ENCODE data around the gene KLK11. TPM values are rescaled to one million over a fixed set of nuclear protein-coding genes. Genes with fewer than 3 reads are reported as not detected.

Gene KLK11
- total and polyA plus RNA-seq, 7 experiments from 2014 or later: not detected

GRCh38 chr19:51044327-51044726 is 17.9 kb upstream of the KLK11 start:
- no peak overlapping the region for H3K4me3 Mint-ChIP-seq
- no peaks in the 10 kb centered on the region for H3K4me1 ChIP-seq (ENCODE audit: control insufficient read depth in 2 of 2, insufficient read depth in 2 of 2, low read length in 2 of 2)
- no peaks in the 10 kb centered on the region for H3K9me3 ChIP-seq (ENCODE audit: control insufficient read depth in 2 of 3, low read length in 3 of 3)
- H3K27ac Mint-ChIP-seq: no peak overlapping the region
- intact Hi-C loops (cut with micrococcal nuclease): no loop called here
- H3K9me3 Mint-ChIP-seq: peaks cover 0 to 5% (median 0%) of the 10 kb centered on the region in 11 donors
- no peaks in the 10 kb centered on the region for H3K27me3 ChIP-seq (ENCODE audit: control insufficient read depth in 2 of 2, insufficient read depth in 2 of 2, low read length in 2 of 2)
- H3K27me3 Mint-ChIP-seq: peaks cover 11 to 18% (median 12%) of the 10 kb centered on the region in 5 donors
- POLR2A ChIA-PET: no interaction called here
- no peaks in the 10 kb centered on the region for H3K4me1 Mint-ChIP-seq
- CTCF ChIA-PET: interaction anchor here (0.5 kb wide), 1 partner anchor 381 kb away, joined by 3 read pairs; no protein-coding TSS in a partner anchor
- H3K27ac ChIP-seq (ENCODE audit: low read depth, low read length): no peak overlapping the region
- DNase-seq (no peak), ATAC-seq (no peak)
- H3K4me3 ChIP-seq (ENCODE audit: low read length): no peak overlapping the region
- H3K36me3 Mint-ChIP-seq: no peaks in the 10 kb centered on the region
- H3K36me3 ChIP-seq (ENCODE audit: control insufficient read depth in 2 of 3, insufficient read depth in 3 of 3, low read length in 3 of 3): no peaks in the 10 kb centered on the region

DNA sequence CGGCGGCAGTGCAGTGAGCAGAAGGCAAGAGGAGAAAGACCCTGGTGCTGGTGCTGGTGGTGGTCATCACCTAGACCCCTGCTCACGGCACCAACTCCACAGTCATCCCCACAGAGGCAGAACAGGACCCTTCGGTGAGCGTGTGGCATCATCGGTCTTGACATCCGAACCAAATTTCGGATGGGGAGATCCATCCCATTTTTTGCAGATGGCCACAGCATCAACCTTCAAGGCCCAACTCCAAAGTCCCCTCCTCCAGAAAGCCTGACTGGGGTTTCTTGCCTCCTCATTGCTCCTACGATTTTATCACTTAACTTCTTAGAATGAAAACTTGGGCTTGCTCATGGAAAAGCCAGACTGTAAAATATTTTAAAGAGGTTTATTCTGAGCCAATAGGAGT is 17.1 kb upstream of the KLK11 start:
- Mint-ChIP-seq H3K4me3 (no peak overlapping the region), H3K4me1 (no peaks in the 10 kb centered on the region), H3K9me3 (no peaks in the 10 kb centered on the region), H3K36me3 (no peaks in the 10 kb centered on the region), H3K27ac (no peak overlapping the region), H3K27me3 (peaks cover 4 to 11% (median 9%) of the 10 kb centered on the region in 5 donors)
- no peak for ATAC-seq
- no peaks in the 10 kb centered on the region for H3K36me3 ChIP-seq (ENCODE audit: control insufficient read depth in 2 of 3, insufficient read depth in 3 of 3, low read length in 3 of 3)
- no peaks in the 10 kb centered on the region for H3K9me3 ChIP-seq (ENCODE audit: control insufficient read depth in 2 of 3, low read length in 3 of 3)
- CTCF ChIA-PET: interaction anchor here (0.5 kb wide), 1 partner anchor 382 kb away, joined by 3 read pairs; no protein-coding TSS in a partner anchor
- intact Hi-C loops (cut with micrococcal nuclease): no loop called here
- no peak for DNase-seq
- no peaks in the 10 kb centered on the region for H3K27me3 ChIP-seq (ENCODE audit: control insufficient read depth in 2 of 2, insufficient read depth in 2 of 2, low read length in 2 of 2)
- no peak overlapping the region for H3K27ac ChIP-seq (ENCODE audit: low read depth, low read length)
- no peak overlapping the region for H3K4me3 ChIP-seq (ENCODE audit: low read length)
- POLR2A ChIA-PET: no interaction called here
- H3K4me1 ChIP-seq (ENCODE audit: control insufficient read depth in 2 of 2, insufficient read depth in 2 of 2, low read length in 2 of 2): no peaks in the 10 kb centered on the region

GRCh38 chr19:51040151-51040550 is 13.7 kb upstream of the KLK11 start:
- Mint-ChIP-seq H3K4me3 (no peak overlapping the region), H3K27ac (no peak overlapping the region), H3K27me3 (peaks cover 0 to 6% (median 0%) of the 10 kb centered on the region in 5 donors), H3K36me3 (no peaks in the 10 kb centered on the region), H3K9me3 (peaks cover 0 to 1% (median 0%) of the 10 kb centered on the region in 11 donors), H3K4me1 (no peaks in the 10 kb centered on the region)
- Histone ChIP-seq H3K27ac (ENCODE audit: low read depth, low read length) (no peak overlapping the region), H3K4me1 (ENCODE audit: control insufficient read depth in 2 of 2, insufficient read depth in 2 of 2, low read length in 2 of 2) (no peaks in the 10 kb centered on the region), H3K27me3 (ENCODE audit: control insufficient read depth in 2 of 2, insufficient read depth in 2 of 2, low read length in 2 of 2) (no peaks in the 10 kb centered on the region), H3K9me3 (ENCODE audit: control insufficient read depth in 2 of 3, low read length in 3 of 3) (no peaks in the 10 kb centered on the region), H3K4me3 (ENCODE audit: low read length) (no peak overlapping the region), H3K36me3 (ENCODE audit: control insufficient read depth in 2 of 3, insufficient read depth in 3 of 3, low read length in 3 of 3) (no peaks in the 10 kb centered on the region)
- DNase-seq (no peak), ATAC-seq (no peak)
- ChIA-PET CTCF (no interaction called here), POLR2A (no interaction called here)
- intact Hi-C loops (cut with micrococcal nuclease): no loop called here

DNA sequence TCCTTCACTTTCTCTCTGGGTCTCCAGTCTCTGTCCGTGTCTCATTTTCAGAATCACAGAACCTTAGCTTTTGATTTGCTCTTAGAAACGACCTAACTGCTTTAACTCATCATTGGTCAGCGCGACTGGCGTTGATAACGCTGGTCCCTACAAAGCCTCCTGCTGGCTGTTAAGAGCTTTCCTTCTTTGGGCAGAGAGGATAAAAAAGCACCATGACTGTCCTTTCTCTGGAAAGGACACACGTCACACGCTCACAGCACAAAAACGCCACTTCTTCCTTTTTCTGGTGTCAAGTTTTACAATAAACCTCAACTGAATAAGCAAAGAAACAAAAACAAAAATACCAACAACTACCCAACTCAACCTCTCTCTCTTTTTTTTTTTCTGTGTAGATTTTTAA is 10.1 kb upstream of the KLK11 start:
- H3K27me3 ChIP-seq (ENCODE audit: control insufficient read depth in 2 of 2, insufficient read depth in 2 of 2, low read length in 2 of 2): no peaks in the 10 kb centered on the region
- Mint-ChIP-seq H3K9me3 (peaks cover 0 to 3% (median 0%) of the 10 kb centered on the region in 11 donors), H3K4me1 (peaks cover 0 to 4% (median 0%) of the 10 kb centered on the region in 7 donors), H3K36me3 (peaks cover 0 to 3% (median 0%) of the 10 kb centered on the region in 5 donors), H3K27me3 (peaks cover 0 to 36% (median 14%) of the 10 kb centered on the region in 5 donors), H3K27ac (no peak overlapping the region), H3K4me3 (no peak overlapping the region)
- no peaks in the 10 kb centered on the region for H3K36me3 ChIP-seq (ENCODE audit: control insufficient read depth in 2 of 3, insufficient read depth in 3 of 3, low read length in 3 of 3)
- intact Hi-C loops (cut with micrococcal nuclease): no loop called here
- DNase-seq (no peak), ATAC-seq (no peak)
- ChIA-PET CTCF (no interaction called here), POLR2A (no interaction called here)
- H3K27ac ChIP-seq (ENCODE audit: low read depth, low read length): no peak overlapping the region
- no peaks in the 10 kb centered on the region for H3K9me3 ChIP-seq (ENCODE audit: control insufficient read depth in 2 of 3, low read length in 3 of 3)
- H3K4me1 ChIP-seq (ENCODE audit: control insufficient read depth in 2 of 2, insufficient read depth in 2 of 2, low read length in 2 of 2): no peaks in the 10 kb centered on the region
- no peak overlapping the region for H3K4me3 ChIP-seq (ENCODE audit: low read length)

DNA sequence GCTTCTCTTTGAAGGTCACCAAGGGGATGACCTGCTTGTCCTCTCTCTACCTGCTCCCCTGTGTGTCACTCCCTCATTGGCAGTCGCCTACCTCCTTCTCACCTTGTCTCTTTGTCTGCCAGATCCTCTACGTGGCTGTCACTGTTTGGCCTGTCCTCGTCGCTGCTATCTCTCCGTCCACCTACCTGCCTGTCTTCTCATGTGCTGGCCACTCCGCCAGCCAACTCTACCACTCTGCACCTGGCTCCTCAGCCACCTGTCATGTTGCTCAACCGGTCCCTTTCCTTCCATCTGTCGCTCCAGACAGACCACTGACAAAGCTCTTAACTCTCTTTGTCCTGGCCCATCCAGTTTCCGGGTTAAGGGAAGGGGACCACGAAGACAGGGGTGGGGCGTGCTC is 8.3 kb upstream of the KLK11 start, which contains the start of gene KLK12:
Gene KLK12, minus strand, starts transcription at position 299 of the 400 bp plus-strand sequence. CDS start 381 bp downstream, outside the sequence.
- intact Hi-C loops (cut with micrococcal nuclease): no loop called here
- Mint-ChIP-seq H3K27ac (peak within 1 kb of the TSS in 3 of 9 donors; percentile 1 to 41 (median 6)), H3K27me3 (peaks cover 0 to 50% (median 25%) of the 10 kb centered on the region in 5 donors), H3K4me3 (no peak within 1 kb of the TSS), H3K9me3 (peaks cover 0 to 3% (median 0%) of the 10 kb centered on the region in 11 donors), H3K36me3 (peaks cover 0 to 6% (median 0%) of the 10 kb centered on the region in 5 donors), H3K4me1 (peaks cover 0 to 4% (median 0%) of the 10 kb centered on the region in 7 donors)
- ATAC-seq (no peak), DNase-seq (no peak)
- Histone ChIP-seq H3K4me3 (ENCODE audit: low read length) (no peak within 1 kb of the TSS), H3K27me3 (ENCODE audit: control insufficient read depth in 2 of 2, insufficient read depth in 2 of 2, low read length in 2 of 2) (no peaks in the 10 kb centered on the region), H3K4me1 (ENCODE audit: control insufficient read depth in 2 of 2, insufficient read depth in 2 of 2, low read length in 2 of 2) (no peaks in the 10 kb centered on the region), H3K9me3 (ENCODE audit: control insufficient read depth in 2 of 3, low read length in 3 of 3) (no peaks in the 10 kb centered on the region), H3K36me3 (ENCODE audit: control insufficient read depth in 2 of 3, insufficient read depth in 3 of 3, low read length in 3 of 3) (no peaks in the 10 kb centered on the region), H3K27ac (ENCODE audit: low read depth, low read length) (no peak within 1 kb of the TSS)
- CTCF ChIA-PET: no interaction called here
- POLR2A ChIA-PET: no interaction called here

GRCh38 chr19:51031880-51032225 is 5.4 kb upstream of the KLK11 start:
- Mint-ChIP-seq H3K4me3 (no peak overlapping the region), H3K36me3 (peaks cover 0 to 6% (median 2%) of the 10 kb centered on the region in 5 donors), H3K9me3 (peaks cover 0 to 4% (median 0%) of the 10 kb centered on the region in 11 donors), H3K27me3 (peaks cover 0 to 69% (median 38%) of the 10 kb centered on the region in 5 donors), H3K27ac (no peak overlapping the region), H3K4me1 (peaks cover 0 to 4% (median 0%) of the 10 kb centered on the region in 7 donors)
- H3K27me3 ChIP-seq (ENCODE audit: control insufficient read depth in 2 of 2, insufficient read depth in 2 of 2, low read length in 2 of 2): no peaks in the 10 kb centered on the region
- ATAC-seq: no peak
- ChIA-PET CTCF (no interaction called here), POLR2A (no interaction called here)
- no peaks in the 10 kb centered on the region for H3K4me1 ChIP-seq (ENCODE audit: control insufficient read depth in 2 of 2, insufficient read depth in 2 of 2, low read length in 2 of 2)
- DNase-seq: no peak
- H3K9me3 ChIP-seq (ENCODE audit: control insufficient read depth in 2 of 3, low read length in 3 of 3): no peaks in the 10 kb centered on the region
- no peak overlapping the region for H3K27ac ChIP-seq (ENCODE audit: low read depth, low read length)
- H3K4me3 ChIP-seq (ENCODE audit: low read length): no peak overlapping the region
- H3K36me3 ChIP-seq (ENCODE audit: control insufficient read depth in 2 of 3, insufficient read depth in 3 of 3, low read length in 3 of 3): no peaks in the 10 kb centered on the region
- intact Hi-C loops (cut with micrococcal nuclease): no loop called here

DNA sequence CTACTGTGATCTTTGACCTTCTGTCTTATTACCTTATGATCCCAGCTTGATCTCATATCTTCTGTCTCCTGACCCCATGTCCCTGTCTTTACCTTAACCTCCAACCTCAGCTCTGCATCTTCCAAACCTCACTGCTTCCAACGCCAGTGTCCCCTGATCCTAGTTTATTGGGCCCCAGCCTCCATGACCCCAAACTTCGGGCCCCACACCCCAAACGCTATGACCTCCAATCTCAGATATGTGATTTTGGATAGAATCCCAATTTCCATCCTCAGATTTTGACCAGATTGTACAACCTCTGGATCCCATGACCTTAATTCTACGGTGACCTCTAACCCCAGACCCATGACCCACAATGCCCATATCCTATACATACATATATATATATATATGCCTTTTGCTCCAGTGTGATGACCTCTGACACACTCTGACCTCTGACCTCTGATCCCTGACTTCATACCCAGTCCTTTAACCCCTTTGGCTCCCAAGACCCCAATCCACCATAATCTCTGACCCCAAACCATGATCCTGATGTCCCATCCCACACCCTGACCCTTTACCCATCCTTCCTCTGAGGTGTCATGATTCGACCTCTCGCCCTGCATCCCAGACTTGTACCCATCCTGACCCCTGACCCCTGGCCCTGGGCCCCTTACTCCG is 4.9 kb upstream of the KLK11 start:
- H3K27me3 Mint-ChIP-seq: peaks cover 0 to 73% (median 42%) of the 10 kb centered on the region in 5 donors

More for the DNA sequence above, 4.9 kb upstream of the KLK11 start:
- no peak overlapping the region for H3K4me3 ChIP-seq (ENCODE audit: low read length)
- intact Hi-C loops (cut with micrococcal nuclease): no loop called here
- no peaks in the 10 kb centered on the region for H3K9me3 ChIP-seq (ENCODE audit: control insufficient read depth in 2 of 3, low read length in 3 of 3)
- Mint-ChIP-seq H3K4me3 (no peak overlapping the region), H3K27ac (no peak overlapping the region), H3K36me3 (peaks cover 0 to 6% (median 4%) of the 10 kb centered on the region in 5 donors), H3K9me3 (peaks cover 0 to 4% (median 0%) of the 10 kb centered on the region in 11 donors), H3K4me1 (peaks cover 0 to 4% (median 0%) of the 10 kb centered on the region in 7 donors)
- ChIA-PET POLR2A (no interaction called here), CTCF (no interaction called here)
- no peaks in the 10 kb centered on the region for H3K4me1 ChIP-seq (ENCODE audit: control insufficient read depth in 2 of 2, insufficient read depth in 2 of 2, low read length in 2 of 2)
- no peak for ATAC-seq
- DNase-seq: no peak
- H3K36me3 ChIP-seq (ENCODE audit: control insufficient read depth in 2 of 3, insufficient read depth in 3 of 3, low read length in 3 of 3): no peaks in the 10 kb centered on the region
- no peak overlapping the region for H3K27ac ChIP-seq (ENCODE audit: low read depth, low read length)
- H3K27me3 ChIP-seq (ENCODE audit: control insufficient read depth in 2 of 2, insufficient read depth in 2 of 2, low read length in 2 of 2): no peaks in the 10 kb centered on the region

Measured in naive thymus-derived CD4-positive, alpha-beta T cell (primary cell).